ENCODE measurements around the gene DLAT.
"Not testable (repeated sequence)": the region's sequence is repeated elsewhere in the genome, so short reads cannot be mapped to it uniquely, and the experiment has no call there.

Gene DLAT

GRCh38 chr11:112087212-112087611, 62.0 kb downstream of the DLAT start:
- no peak for DNase-seq (ENCODE audit: low read depth, low spot score)
- peak overlapping the region; percentile 99 for H3K4me3 ChIP-seq (ENCODE audit: low read depth, low read length)
- in situ Hi-C loops (cut with HindIII; ENCODE audit: low sequenced_read_pairs) = no loop called here
- TF ChIP-seq CTCF (IDR thresholded peaks at IDR 0.05; ENCODE audit: low read depth, low read length) = no peak

GRCh38 chr11:112095302-112095701, 70.1 kb downstream of the DLAT start:
- in situ Hi-C loops (cut with HindIII; ENCODE audit: low sequenced_read_pairs); H3K4me3 ChIP-seq (ENCODE audit: low read depth, low read length); DNase-seq (ENCODE audit: low read depth, low spot score): not testable (repeated sequence)

- no peak for DNase-seq (ENCODE audit: low read depth, low spot score)
- no peak overlapping the region for H3K4me3 ChIP-seq (ENCODE audit: low read depth, low read length)
- in situ Hi-C loops (cut with HindIII; ENCODE audit: low sequenced_read_pairs) = no loop called here
- TF ChIP-seq CTCF (IDR thresholded peaks at IDR 0.05; ENCODE audit: low read depth, low read length) = no peak
Observed at GRCh38 chr11:112096194-112096593, 71.0 kb downstream of the DLAT start.

GRCh38 chr11:112097734-112098528, 72.7 kb downstream of the DLAT start:
- in situ Hi-C loops (cut with HindIII; ENCODE audit: low sequenced_read_pairs) = no loop called here
- no peak for DNase-seq (ENCODE audit: low read depth, low spot score)

GRCh38 chr11:112100462-112100861, 75.3 kb downstream of the DLAT start:
- in situ Hi-C loops (cut with HindIII; ENCODE audit: low sequenced_read_pairs) = no loop called here

More at GRCh38 chr11:112097734-112098528, 72.7 kb downstream of the DLAT start:
- TF ChIP-seq CTCF (IDR thresholded peaks at IDR 0.05; ENCODE audit: low read depth, low read length) = no peak
- no peak overlapping the region for H3K4me3 ChIP-seq (ENCODE audit: low read depth, low read length)

GRCh38 chr11:112103446-112103845, 78.2 kb downstream of the DLAT start:
- TF ChIP-seq CTCF (IDR thresholded peaks at IDR 0.05; ENCODE audit: low read depth, low read length) = no peak
- no peak for DNase-seq (ENCODE audit: low read depth, low spot score)
- H3K4me3 ChIP-seq (ENCODE audit: low read depth, low read length) = no peak overlapping the region
- in situ Hi-C loops (cut with HindIII; ENCODE audit: low sequenced_read_pairs) = no loop called here

More at GRCh38 chr11:112100462-112100861, 75.3 kb downstream of the DLAT start:
- no peak for TF ChIP-seq CTCF (IDR thresholded peaks at IDR 0.05; ENCODE audit: low read depth, low read length)
- H3K4me3 ChIP-seq (ENCODE audit: low read depth, low read length) = no peak overlapping the region
- peak; percentile 45 for DNase-seq (ENCODE audit: low read depth, low spot score)

GRCh38 chr11:112106070-112106469, 80.9 kb downstream of the DLAT start:
- no peak overlapping the region for H3K4me3 ChIP-seq (ENCODE audit: low read depth, low read length)
- TF ChIP-seq CTCF (IDR thresholded peaks at IDR 0.05; ENCODE audit: low read depth, low read length) = no peak
- in situ Hi-C loops (cut with HindIII; ENCODE audit: low sequenced_read_pairs) = no loop called here
- DNase-seq (ENCODE audit: low read depth, low spot score) = no peak

Measured in astrocyte of the spinal cord (primary cell).